Measurements from ENCODE around the gene FSHR. TPM values are rescaled to one million over a fixed set of nuclear protein-coding genes. Genes with fewer than 3 reads are reported as not detected.

FSHR gene
- total RNA-seq, result not detected

GRCh38 chr2:49154140-49154539, at the start of gene FSHR:
Gene FSHR, minus strand, starts transcription at chr2:49154515. Its CDS starts 98 bp downstream, at chr2:49154417.
- TF ChIP-seq EP300 (IDR thresholded peaks at IDR 0.05) (no peak), POLR2AphosphoS5 (IDR thresholded peaks at IDR 0.05) (no peak), POLR2A (IDR thresholded peaks at IDR 0.05) (no peak), CTCF (IDR thresholded peaks at IDR 0.05) (no peak)
- no peaks in the 10 kb centered on the region for H3K27me3 ChIP-seq
- no peaks in the 10 kb centered on the region for H3K9me3 ChIP-seq
- WGBS, result 78% methylated on average over 4 of the region's 4 CpGs
- no peak for DNase-seq (ENCODE audit: low spot score in 2 of 2)
- H3K4me1 ChIP-seq, result no peaks in the 10 kb centered on the region
- H3K27ac ChIP-seq, result no peak within 1 kb of the TSS
- no peaks in the 10 kb centered on the region for H3K36me3 ChIP-seq
- H3K4me3 ChIP-seq, result no peak within 1 kb of the TSS

GRCh38 chr2:49199266-49199665, 45.0 kb upstream of the FSHR start:
- H3K27me3 ChIP-seq, result no peaks in the 10 kb centered on the region
- no peak for TF ChIP-seq POLR2AphosphoS5 (IDR thresholded peaks at IDR 0.05)
- TF ChIP-seq CTCF (IDR thresholded peaks at IDR 0.05), result no peak
- no peak for TF ChIP-seq POLR2A (IDR thresholded peaks at IDR 0.05)
- no peak for TF ChIP-seq EP300 (IDR thresholded peaks at IDR 0.05)
- no peak overlapping the region for H3K4me3 ChIP-seq
- no peaks in the 10 kb centered on the region for H3K9me3 ChIP-seq
- no peak for DNase-seq (ENCODE audit: low spot score in 2 of 2)
- H3K36me3 ChIP-seq, result no peaks in the 10 kb centered on the region
- no peak overlapping the region for H3K27ac ChIP-seq
- no peaks in the 10 kb centered on the region for H3K4me1 ChIP-seq
- 94% methylated on average over 2 of the region's 2 CpGs for WGBS

GRCh38 chr2:49194701-49195100, 40.4 kb upstream of the FSHR start:
- H3K36me3 ChIP-seq, result no peaks in the 10 kb centered on the region
- H3K27ac ChIP-seq, result no peak overlapping the region
- 80% methylated on average over 1 of the region's 1 CpG for WGBS
- no peak for DNase-seq (ENCODE audit: low spot score in 2 of 2)
- TF ChIP-seq CTCF (IDR thresholded peaks at IDR 0.05), result no peak
- no peak for TF ChIP-seq EP300 (IDR thresholded peaks at IDR 0.05)
- TF ChIP-seq POLR2AphosphoS5 (IDR thresholded peaks at IDR 0.05), result no peak
- TF ChIP-seq POLR2A (IDR thresholded peaks at IDR 0.05), result no peak
- H3K4me3 ChIP-seq, result no peak overlapping the region
- H3K9me3 ChIP-seq, result no peaks in the 10 kb centered on the region
- no peaks in the 10 kb centered on the region for H3K4me1 ChIP-seq
- H3K27me3 ChIP-seq, result no peaks in the 10 kb centered on the region

- no peak for DNase-seq (ENCODE audit: low spot score in 2 of 2)
- H3K9me3 ChIP-seq, result no peaks in the 10 kb centered on the region
- 82% methylated on average over 1 of the region's 1 CpG for WGBS
- H3K4me3 ChIP-seq, result no peak overlapping the region
- no peaks in the 10 kb centered on the region for H3K36me3 ChIP-seq
- no peaks in the 10 kb centered on the region for H3K4me1 ChIP-seq
- TF ChIP-seq CTCF (IDR thresholded peaks at IDR 0.05), result no peak
- no peak for TF ChIP-seq POLR2AphosphoS5 (IDR thresholded peaks at IDR 0.05)
- no peak for TF ChIP-seq EP300 (IDR thresholded peaks at IDR 0.05)
- no peak for TF ChIP-seq POLR2A (IDR thresholded peaks at IDR 0.05)
- H3K27me3 ChIP-seq, result no peaks in the 10 kb centered on the region
- H3K27ac ChIP-seq, result no peak overlapping the region
Observed at GRCh38 chr2:49192036-49192435, 37.7 kb upstream of the FSHR start.

- WGBS, result 76% methylated on average over 4 of the region's 4 CpGs
- H3K27ac ChIP-seq, result no peak overlapping the region
- no peaks in the 10 kb centered on the region for H3K4me1 ChIP-seq
- no peak for DNase-seq (ENCODE audit: low spot score in 2 of 2)
- no peaks in the 10 kb centered on the region for H3K9me3 ChIP-seq
- no peak overlapping the region for H3K4me3 ChIP-seq
- H3K36me3 ChIP-seq, result no peaks in the 10 kb centered on the region
- H3K27me3 ChIP-seq, result no peaks in the 10 kb centered on the region
- no peak for TF ChIP-seq POLR2AphosphoS5 (IDR thresholded peaks at IDR 0.05)
- no peak for TF ChIP-seq POLR2A (IDR thresholded peaks at IDR 0.05)
- TF ChIP-seq CTCF (IDR thresholded peaks at IDR 0.05), result no peak
- no peak for TF ChIP-seq EP300 (IDR thresholded peaks at IDR 0.05)
Observed at GRCh38 chr2:49189512-49190225, 35.4 kb upstream of the FSHR start.
